Gastrocnemius medialis (tissue), 4 donors: Measurements from ENCODE around the gene SFXN5.

Experiments used
- CTCF ChIP-seq, 5 experiments: fragments of 450-650 bp in 3 of 5; fragments of 200-600 bp in 2 of 5; sonication (generic) in 2 of 5; IDR thresholded peaks in 4 of 5; conservative IDR thresholded peaks in 1 of 5; 1 replicate in 4 of 5; 2 replicates in 1 of 5; pipeline ENCODE4 v1.5.1; 2016 to 2019; ENCODE audit warnings: antibody characterized with exemption in 5 of 5, mild to moderate bottlenecking in 3 of 5, moderate library complexity in 3 of 5
- POLR2A ChIP-seq, 2 donors: fragments of 450-650 bp; IDR thresholded peaks; one replicate each; pipeline ENCODE4 v1.6.1; 2017; ENCODE audit warnings: antibody characterized with exemption in 2 of 2, mild to moderate bottlenecking in 2 of 2, moderate library complexity in 2 of 2

GRCh38 chr2:72995430-72996116 lies 75.9 kb downstream of the SFXN5 start:
- no peak for TF ChIP-seq CTCF (IDR thresholded peaks at IDR 0.05 in 4 of 5, conservative IDR thresholded peaks at IDR 0.05 in 1 of 5)
- no peak for TF ChIP-seq POLR2A (IDR thresholded peaks at IDR 0.05)
